GM18867 (cell line): ENCODE measurements around the gene TFAP2C.

Experiments
- ATAC-seq: cut with Tn5 transposase; IDR thresholded peaks from one replicate; pipeline ENCODE4 v1.9.1; 2021; ENCODE audit warnings: mild to moderate bottlenecking, moderate library complexity; ENCODE audit not compliant: unreplicated experiment

The TFAP2C gene

DNA sequence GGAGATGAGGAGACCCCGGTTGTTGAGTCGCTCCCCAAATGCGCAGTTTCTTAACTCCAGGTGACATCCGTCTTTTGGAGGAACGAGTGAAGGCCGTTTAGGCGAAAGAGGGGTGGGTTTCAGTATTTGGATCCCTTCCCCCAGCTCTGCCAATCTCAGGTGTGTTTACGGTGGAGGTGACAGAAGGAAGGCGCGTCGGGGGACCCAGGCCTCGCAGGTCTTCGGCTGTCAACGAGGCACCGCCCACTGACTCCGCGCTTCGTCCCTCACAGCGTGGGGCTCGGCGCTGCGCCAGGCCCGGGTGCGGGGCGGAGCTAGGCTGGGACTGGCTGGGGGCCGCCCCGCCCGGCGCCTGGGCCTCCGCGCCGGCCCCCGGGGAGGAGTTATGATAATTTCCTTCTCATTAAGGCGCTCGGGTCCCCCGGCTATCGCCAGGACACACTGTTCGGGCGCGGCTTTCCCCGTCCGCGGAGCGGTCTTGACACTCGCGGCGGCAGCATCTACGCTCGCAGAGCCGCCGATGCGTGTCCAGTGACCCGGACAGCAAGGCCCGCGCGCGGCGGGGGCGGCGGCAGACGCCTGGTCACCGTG, at the start of gene TFAP2C:
Gene TFAP2C (plus strand): TSS at position 434 of the 591 bp plus-strand sequence. CDS start 239 bp downstream, outside the sequence.
- ATAC-seq = no peak

DNA sequence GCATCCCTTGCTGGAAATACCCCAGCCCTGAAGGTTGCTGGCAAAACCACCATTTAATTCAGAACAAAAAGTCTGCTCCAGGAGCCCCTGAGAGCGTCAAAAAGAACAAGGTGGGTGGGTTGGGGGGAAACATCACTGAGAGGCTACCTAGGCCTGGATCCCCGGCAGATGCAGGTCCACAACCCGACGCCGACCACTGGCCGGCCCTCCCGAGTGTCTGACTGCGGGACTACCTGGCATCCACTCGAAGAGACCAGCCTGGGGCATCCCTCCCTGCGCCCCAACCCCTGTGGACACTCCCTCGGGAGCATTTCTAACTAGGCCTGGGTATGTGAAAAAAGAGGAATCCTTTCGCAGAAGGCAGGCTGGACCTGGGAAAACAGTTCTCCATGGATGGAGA, 48.9 kb upstream of the TFAP2C start:
- no peak for ATAC-seq

DNA sequence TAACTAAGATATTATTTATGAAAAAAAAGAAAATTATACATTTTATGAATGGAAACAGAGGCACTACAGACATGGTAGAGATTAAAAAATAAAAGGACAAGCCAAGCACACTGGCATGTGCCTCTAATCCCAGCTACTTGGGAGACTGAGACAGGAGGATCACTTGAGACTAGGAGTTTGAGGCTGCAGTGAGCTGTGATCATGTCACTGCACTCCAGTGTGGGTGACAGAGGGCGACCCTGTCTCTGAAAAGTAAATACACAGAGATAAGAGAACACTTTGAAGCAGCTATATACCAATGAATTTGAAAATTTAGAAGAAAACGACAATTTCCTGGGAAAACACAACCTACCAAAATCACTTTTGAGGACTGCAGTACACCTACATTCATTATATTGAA, 47.4 kb upstream of the TFAP2C start:
- ATAC-seq = no peak

DNA sequence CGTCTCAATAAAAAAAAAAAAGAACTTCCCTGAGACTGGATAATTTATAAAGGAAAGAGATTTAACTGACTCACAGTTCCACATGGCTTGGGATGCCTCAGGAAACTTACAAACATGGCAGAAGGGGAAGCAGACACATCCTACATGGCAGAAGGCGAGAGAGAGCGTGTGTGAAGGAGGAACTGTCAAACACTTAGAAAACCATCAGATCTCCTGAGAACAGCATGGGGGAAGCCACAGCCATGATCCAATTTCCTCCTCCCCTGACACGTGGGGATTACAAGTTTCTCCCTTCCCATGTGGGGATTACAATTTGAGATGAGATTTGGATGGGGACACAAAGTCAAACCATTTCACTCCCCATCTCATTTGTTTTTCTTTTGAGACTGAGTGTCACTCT, 46.6 kb upstream of the TFAP2C start:
- ATAC-seq = no peak

DNA sequence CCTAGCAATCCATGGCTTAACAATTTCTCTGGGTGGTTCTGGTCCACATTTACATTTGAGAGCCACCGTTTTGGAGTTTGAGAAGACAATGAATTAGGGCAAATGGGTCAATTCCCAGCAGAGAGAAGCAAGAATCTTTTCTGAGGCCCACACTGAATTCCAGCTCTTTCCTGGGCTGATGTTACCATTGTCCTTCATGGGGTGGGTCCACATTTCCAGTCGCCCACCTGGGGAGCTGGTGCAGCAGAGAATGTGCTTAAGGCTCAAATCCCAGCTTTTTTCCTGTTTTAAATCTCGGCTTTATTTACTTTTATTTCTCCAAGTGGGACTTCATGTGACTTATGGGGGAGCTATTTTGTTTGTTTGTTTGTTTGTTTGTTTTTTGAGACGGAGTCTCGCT, 44.2 kb upstream of the TFAP2C start:
- ATAC-seq = no peak

DNA sequence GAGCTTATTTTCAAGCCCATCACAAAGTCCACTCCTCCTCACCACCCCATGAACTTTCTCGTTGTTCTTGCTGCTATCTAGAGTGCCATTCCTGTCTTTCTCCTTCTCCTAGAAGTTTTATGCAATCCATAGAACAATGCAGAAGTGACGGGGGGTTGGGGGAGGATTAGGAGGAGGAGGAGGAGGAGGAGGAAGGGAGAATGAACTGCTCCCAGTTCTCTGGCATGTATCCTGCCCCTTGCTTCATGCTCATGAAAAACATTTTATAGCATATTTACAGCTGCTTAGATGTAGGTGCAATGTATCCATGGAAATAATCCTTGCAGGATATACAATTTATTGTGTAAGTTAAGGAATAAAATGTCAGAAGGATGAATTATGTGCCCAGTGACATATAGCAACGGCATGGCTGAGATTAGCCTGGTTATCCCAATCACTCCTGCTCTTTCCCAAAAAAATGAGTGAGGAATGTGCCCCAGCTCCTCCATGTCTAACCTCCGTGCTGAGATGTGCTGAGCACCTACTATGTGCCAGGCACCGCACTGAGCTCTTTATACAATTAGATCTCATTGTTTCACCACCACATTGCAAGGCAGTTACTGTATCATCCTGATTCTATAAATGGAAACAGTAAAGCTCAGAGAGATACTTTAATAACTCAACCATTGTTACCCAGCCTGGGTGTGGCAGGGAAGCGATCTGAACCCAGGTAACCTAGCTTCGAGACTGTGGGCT, 41.6 kb upstream of the TFAP2C start:
- no peak for ATAC-seq

DNA sequence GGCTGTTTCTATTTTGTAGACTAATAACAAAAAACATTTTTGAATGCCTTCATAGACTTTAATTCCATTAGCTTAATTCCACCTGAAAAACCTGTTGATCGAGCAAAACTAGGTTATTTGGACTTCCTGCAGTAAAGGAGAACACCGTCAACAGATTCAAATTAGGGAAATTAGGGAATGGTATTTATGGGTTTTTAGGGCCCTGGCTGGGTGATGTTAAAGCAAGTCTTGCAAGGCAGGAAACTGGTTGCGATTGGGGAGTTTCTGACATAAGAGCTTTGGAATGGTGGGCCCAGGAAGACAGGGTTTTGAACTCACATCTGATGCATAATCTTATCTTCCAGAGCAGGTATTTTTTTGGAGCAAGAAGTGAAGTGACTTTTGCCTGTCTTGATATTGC, 40.1 kb upstream of the TFAP2C start:
- no peak for ATAC-seq

DNA sequence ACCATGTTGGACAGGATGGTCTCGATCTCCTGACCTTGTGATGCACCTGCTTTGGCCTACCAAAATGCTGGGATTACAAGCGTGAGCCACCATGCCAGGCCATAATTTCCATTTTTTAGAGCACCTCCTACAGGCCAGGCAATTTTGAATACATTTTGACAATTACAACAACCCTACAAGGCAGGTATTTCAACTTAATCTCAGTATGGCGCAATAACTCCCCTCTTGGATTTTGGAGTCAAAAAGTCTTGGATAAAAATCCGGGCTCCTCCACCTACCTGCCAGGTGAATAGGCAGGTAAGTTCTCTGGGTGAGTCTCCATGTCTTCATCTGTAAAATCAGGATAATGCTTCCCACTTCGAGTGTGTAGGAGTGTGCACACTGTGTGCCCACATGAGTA, 39.5 kb upstream of the TFAP2C start:
- ATAC-seq = no peak

DNA sequence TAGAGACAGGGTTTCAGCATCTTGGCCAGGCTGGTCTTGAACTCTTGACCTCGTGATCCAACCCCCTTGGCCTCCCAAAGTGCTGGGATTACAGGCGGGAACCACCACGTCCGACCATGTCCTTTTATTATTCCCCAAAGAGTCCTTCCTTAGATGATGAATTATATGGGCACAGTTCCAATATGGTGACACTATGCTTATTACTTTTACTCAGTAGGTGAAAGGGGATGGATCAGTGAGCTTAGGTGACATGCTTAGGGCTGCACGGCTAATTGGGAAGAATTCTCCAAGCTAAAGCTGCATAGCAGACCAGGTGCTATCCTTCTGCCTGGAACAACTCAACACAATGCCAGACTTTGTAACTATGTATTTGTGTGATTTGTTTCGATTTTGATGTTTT, 38.2 kb upstream of the TFAP2C start:
- no peak for ATAC-seq

DNA sequence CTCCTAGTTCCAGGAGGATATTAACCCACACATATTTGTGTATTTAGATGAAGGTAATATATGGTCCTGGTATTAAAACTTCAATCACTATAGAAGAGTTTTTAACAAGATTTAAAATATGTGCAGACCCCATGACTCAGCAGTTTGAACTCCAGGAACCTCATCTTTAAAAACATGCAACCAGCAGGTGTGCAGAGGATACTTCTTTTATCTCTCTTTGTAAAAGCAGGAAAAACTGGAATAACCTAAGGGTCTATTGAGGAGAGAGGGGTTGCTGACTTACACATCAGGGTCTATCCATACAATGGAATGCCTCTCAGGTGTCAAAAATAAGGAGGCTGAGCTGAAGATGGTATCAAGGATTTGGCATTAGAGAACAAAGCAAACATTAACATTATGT, 36.9 kb upstream of the TFAP2C start:
- no peak for ATAC-seq

DNA sequence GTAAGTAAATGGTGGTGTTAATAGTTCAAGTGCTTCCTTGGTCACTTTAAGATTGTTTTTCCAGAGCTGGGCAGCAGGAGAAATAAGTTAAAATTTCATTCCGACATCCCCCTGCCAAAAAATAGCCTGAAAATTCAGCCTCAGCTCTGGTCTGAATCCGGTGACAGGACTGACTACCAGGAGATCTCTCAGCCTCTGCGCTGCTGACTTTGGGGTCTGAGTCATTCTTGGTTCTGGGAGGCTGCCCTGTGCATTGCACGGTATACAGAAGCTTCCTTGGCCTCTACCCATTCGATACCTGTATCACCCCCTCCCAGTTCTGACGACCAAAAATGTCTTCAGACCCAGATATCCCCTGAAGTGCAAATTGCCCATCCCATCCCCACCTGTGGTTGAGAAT, 36.3 kb upstream of the TFAP2C start:
- no peak for ATAC-seq

DNA sequence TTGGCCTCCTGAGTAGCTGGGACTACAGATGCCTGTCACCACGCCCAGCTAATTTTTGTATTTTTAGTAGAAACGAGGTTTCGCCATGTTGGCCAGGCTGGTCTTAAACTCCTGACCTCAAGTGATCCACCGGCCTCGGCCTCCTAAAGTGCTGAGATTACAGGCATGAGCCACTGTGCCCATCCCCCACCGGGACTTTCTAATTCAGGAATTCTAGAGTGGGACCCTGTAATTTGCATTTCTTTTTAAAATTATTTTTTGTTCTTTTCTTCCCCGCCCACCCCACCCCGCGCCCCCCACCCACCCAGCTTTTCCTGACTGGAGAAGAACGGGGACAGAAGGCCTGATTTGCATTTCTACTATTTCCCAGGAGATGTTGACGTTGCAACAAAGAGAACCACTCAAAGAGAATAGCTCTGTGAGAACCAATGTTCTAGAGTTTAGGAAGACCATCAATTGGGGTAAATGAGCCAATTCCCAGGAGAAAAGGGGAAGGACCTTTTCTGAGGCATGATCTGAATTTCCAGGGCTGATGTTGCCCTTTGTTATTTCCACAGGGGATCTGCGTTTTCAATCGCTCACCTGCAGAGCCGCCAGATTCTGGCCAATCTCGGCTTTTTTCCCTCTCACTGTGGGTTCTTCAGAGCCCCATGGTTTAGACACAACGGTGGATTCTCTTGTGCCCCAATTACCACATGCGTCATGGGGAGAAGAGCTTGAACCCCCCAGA, 33.2 kb upstream of the TFAP2C start:
- no peak for ATAC-seq

DNA sequence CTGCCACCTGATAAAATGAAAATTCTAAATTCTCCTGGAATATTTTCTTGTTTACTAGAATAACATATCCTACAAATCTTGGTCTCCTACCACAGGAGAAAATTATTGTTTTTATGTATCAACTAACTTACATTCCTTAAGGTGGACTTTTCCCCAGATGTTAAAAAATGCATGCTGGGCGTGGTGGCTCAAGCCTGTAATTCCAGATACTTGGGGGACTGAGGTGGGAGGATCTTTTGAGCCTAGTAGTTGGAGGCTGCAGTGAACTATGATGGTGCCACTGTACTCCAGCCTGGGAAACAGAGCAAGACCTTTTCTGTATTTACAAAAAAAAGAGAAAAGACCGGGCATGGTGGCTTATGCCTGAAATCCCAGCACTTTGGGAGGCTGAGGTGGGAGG, 27.9 kb upstream of the TFAP2C start:
- no peak for ATAC-seq

DNA sequence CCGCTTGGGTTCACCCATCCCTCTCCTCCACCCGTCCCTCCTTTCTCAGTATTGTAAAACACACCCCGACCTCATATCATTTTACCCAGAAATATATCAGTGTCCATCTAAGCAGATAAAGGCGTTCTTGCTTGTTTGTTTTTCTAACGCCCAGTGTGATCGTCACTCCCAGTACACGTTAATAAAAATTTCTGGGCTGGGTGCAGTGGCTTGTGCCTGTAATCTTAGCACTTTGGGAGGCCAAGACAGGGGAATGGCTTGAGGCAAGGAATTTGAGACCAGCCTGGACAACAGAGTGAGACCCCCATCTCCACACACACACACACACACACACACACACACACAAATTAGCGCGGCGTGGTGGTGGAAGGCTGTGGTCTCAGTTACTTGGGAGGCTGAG, 24.4 kb upstream of the TFAP2C start:
- no peak for ATAC-seq

DNA sequence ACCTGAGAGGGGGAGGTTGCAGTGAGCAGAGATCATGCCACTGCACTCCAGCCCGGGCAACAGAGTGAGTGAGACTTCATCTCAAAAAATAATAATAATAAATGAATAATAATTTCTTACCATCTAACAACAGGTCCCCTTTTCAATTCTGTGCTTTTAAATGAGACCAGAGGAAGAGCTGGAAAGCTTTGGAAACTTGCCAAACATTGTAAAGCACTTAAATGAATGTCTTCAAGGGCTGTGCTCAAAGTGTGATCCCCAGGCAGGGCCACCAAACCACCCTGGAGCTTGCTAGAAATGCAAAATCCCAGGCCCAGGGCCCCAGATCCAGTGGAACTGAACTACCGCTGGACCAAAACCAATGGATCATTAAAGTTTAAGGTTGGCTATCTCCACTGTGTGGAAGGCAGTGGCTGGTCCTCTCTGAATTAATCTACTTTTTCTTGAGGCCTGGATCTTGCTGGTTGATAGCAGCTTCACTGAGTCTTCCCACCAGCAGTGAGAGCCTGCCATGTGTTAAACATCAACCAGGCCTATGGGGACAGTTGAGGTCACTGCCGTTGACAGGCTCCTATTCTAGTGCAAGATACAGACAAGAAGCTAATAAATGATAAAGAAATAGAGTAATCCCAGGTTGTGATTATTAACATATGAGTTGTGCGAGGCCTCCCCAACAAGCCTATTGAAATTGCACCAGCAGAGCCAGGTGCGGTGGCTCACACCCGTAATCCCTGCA, 23.7 kb upstream of the TFAP2C start:
- ATAC-seq = no peak

DNA sequence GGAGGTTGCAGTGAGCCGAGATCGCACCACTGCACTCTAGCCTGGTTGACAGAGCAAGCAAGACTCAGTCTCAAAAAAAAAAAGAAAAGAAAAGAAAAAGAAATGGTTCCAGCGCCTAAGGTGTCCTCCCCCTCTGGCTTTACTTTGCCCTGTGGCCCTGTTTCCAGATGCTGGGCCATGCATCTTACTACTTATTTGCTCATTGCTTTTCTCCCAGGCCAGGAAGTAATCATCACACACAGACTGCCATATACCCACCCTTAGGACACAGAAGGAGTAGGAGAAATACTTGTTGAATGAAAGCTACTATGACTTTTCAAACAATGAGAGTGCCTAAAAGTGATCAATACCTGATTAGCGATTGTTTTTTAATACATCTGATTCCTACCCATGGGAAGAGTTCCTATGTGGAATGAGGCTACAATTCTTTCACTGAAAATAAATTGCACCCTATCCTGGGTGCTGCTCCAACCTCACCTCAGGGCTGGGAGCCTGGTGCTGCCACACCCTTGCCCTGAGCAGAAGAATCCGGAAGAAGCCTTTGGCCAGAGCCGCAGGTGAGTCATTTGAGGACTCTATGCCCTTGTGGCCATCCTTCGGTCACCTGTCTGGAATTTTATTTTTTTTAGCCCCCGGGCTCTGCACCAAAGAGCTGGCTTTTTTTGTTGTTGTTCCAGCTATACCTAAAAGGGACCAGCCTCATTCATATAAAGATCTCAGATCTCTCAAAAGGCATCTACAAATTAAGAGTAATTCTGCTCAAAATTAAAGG, 22.7 kb upstream of the TFAP2C start:
- ATAC-seq = no peak

DNA sequence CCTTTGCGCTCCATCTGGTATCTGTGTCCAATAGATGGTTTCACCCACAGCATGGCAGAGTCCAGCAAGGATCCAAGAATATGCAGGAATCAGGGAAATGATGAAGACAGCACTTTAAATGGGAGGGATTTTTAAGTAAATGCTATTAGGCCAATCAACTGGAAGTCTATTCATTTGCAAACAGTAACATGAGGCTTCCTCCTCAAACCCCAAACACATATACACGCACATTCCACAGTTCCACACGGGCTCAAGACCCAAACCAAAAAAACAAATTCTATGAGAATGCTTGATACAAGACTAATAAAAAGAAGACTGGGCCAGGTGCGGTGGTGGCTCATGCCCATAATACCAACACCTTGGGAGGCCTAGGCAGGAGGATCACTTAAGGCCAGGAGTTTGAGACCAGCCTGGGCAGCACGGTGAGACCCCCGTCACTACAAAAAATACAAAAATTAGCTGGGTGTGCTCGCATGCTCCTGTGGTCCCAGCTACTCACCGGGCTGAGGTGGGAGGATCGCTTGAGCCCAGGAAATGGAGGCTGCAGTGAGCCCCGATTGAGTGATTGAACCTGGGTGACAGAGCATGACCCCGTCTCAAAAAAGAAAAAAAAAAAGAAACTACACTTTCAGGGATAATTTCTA, 21.9 kb upstream of the TFAP2C start:
- no peak for ATAC-seq

DNA sequence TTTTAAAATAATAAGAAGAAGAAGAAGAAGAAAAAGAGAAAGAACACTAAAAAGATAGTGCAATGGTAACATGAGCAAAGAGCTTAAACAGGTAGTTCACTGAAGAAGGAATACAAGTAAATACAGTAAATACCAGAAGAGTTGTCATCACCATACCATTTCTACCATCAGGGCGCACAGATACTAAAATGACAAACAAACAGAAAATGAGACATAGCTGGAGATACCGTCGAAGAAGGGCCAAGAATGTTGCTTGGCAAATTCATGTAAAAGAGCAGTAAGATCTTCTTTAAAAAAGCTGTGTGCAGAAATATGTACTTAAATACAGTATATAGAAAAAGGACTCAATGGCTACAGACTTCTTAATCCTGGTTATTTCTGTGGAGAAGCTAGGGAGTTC, 20.7 kb upstream of the TFAP2C start:
- no peak for ATAC-seq

DNA sequence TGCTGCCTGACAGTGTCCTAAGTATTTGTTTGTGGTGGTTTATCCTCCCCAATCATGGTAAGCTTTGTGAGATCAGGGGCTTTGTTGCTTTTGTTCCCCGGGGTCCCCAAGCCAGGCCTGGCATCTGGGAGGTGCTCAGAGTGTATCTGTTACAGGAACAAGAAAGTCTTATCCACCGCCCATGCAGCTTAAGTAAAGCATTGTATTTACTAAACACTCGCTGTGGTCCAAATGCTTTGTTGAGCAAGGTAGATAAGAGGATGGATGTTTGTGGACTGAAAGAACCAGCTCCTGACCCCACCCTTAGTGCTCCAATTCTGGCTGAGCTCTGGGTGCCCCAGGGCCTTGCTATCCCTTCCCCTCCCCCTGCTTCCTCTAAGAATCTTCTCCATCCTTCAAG, 19.8 kb upstream of the TFAP2C start:
- no peak for ATAC-seq

DNA sequence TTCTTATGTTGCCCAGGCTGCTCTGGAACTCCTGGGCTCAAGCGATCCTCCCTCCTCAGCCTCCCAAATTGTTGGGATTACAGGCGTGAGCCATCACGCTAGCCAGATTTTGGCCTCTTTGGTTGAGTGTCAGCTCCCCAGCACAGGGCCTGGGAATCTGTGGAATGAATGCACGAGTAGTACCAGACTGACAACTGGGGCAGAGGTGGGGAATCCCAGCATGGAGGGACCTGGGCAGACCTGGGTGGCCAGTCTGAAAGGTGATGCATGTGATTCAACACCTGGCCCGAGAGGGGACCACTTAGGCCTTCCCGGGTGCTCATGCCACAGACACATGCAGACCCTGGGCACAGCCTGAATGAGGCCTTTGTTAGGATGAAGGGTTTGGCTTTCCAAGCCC, 19.0 kb upstream of the TFAP2C start:
- no peak for ATAC-seq
